ENCODE measurements around the gene EPHA2.

EPHA2 gene

GRCh38 chr1:16092097-16092922 lies 63.6 kb downstream of the EPHA2 start:
- Mint-ChIP-seq H3K9me3 (no peaks in the 10 kb centered on the region), H3K4me3 (no peak overlapping the region), H3K27me3 (ENCODE audit: low read depth) (peaks cover 7% of the 10 kb centered on the region), H3K4me1 (ENCODE audit: low read depth) (no peaks in the 10 kb centered on the region), H3K36me3 (ENCODE audit: low read depth) (no peaks in the 10 kb centered on the region), H3K27ac (no peak overlapping the region)
- DNase-seq (ENCODE audit: low spot score), result no peak

- Mint-ChIP-seq H3K36me3 (ENCODE audit: low read depth) (no peaks in the 10 kb centered on the region), H3K4me1 (ENCODE audit: low read depth) (no peaks in the 10 kb centered on the region), H3K9me3 (no peaks in the 10 kb centered on the region), H3K27me3 (ENCODE audit: low read depth) (peaks cover 7% of the 10 kb centered on the region), H3K27ac (no peak overlapping the region), H3K4me3 (no peak overlapping the region)
- DNase-seq (ENCODE audit: low spot score), result no peak
Observed at GRCh38 chr1:16091296-16091695, 64.6 kb downstream of the EPHA2 start.

- Mint-ChIP-seq H3K4me1 (ENCODE audit: low read depth) (no peaks in the 10 kb centered on the region), H3K9me3 (no peaks in the 10 kb centered on the region), H3K27me3 (ENCODE audit: low read depth) (peaks cover 3% of the 10 kb centered on the region), H3K36me3 (ENCODE audit: low read depth) (no peaks in the 10 kb centered on the region), H3K27ac (no peak overlapping the region), H3K4me3 (no peak overlapping the region)
- DNase-seq (ENCODE audit: low spot score), result no peak
Observed at GRCh38 chr1:16090076-16090826, 65.6 kb downstream of the EPHA2 start.

GRCh38 chr1:16088996-16089395 lies 66.9 kb downstream of the EPHA2 start:
- H3K9me3 Mint-ChIP-seq, result no peaks in the 10 kb centered on the region
- no peak overlapping the region for H3K27ac Mint-ChIP-seq
- H3K4me1 Mint-ChIP-seq (ENCODE audit: low read depth), result no peaks in the 10 kb centered on the region
- H3K36me3 Mint-ChIP-seq (ENCODE audit: low read depth), result no peaks in the 10 kb centered on the region
- no peak for DNase-seq (ENCODE audit: low spot score)
- no peak overlapping the region for H3K4me3 Mint-ChIP-seq
- peaks cover 1% of the 10 kb centered on the region for H3K27me3 Mint-ChIP-seq (ENCODE audit: low read depth)

- Mint-ChIP-seq H3K36me3 (ENCODE audit: low read depth) (no peaks in the 10 kb centered on the region), H3K9me3 (no peaks in the 10 kb centered on the region), H3K4me1 (ENCODE audit: low read depth) (no peaks in the 10 kb centered on the region), H3K27ac (no peak overlapping the region), H3K4me3 (no peak overlapping the region), H3K27me3 (ENCODE audit: low read depth) (no peaks in the 10 kb centered on the region)
- no peak for DNase-seq (ENCODE audit: low spot score)
Observed at GRCh38 chr1:16088351-16088911, 67.4 kb downstream of the EPHA2 start.

GRCh38 chr1:16087733-16088132 lies 68.1 kb downstream of the EPHA2 start:
- no peak for DNase-seq (ENCODE audit: low spot score)
- no peak overlapping the region for H3K27ac Mint-ChIP-seq
- no peak overlapping the region for H3K4me3 Mint-ChIP-seq
- no peaks in the 10 kb centered on the region for H3K27me3 Mint-ChIP-seq (ENCODE audit: low read depth)
- H3K9me3 Mint-ChIP-seq, result no peaks in the 10 kb centered on the region
- no peaks in the 10 kb centered on the region for H3K4me1 Mint-ChIP-seq (ENCODE audit: low read depth)
- H3K36me3 Mint-ChIP-seq (ENCODE audit: low read depth), result no peaks in the 10 kb centered on the region

GRCh38 chr1:16085522-16085921 lies 70.3 kb downstream of the EPHA2 start:
- H3K9me3 Mint-ChIP-seq, result no peaks in the 10 kb centered on the region
- H3K27me3 Mint-ChIP-seq (ENCODE audit: low read depth), result no peaks in the 10 kb centered on the region
- no peak for DNase-seq (ENCODE audit: low spot score)
- H3K4me3 Mint-ChIP-seq, result no peak overlapping the region
- H3K27ac Mint-ChIP-seq, result no peak overlapping the region
- H3K4me1 Mint-ChIP-seq (ENCODE audit: low read depth), result no peaks in the 10 kb centered on the region
- H3K36me3 Mint-ChIP-seq (ENCODE audit: low read depth), result no peaks in the 10 kb centered on the region

- no peak for DNase-seq (ENCODE audit: low spot score)
- peaks cover 6% of the 10 kb centered on the region for H3K4me1 Mint-ChIP-seq (ENCODE audit: low read depth)
- H3K4me3 Mint-ChIP-seq, result no peak overlapping the region
- H3K9me3 Mint-ChIP-seq, result no peaks in the 10 kb centered on the region
- no peak overlapping the region for H3K27ac Mint-ChIP-seq
- no peaks in the 10 kb centered on the region for H3K27me3 Mint-ChIP-seq (ENCODE audit: low read depth)
- no peaks in the 10 kb centered on the region for H3K36me3 Mint-ChIP-seq (ENCODE audit: low read depth)
Observed at GRCh38 chr1:16083486-16083885, 72.4 kb downstream of the EPHA2 start.

GRCh38 chr1:16082283-16083038 lies 73.4 kb downstream of the EPHA2 start:
- Mint-ChIP-seq H3K4me3 (no peak overlapping the region), H3K9me3 (no peaks in the 10 kb centered on the region), H3K4me1 (ENCODE audit: low read depth) (peaks cover 6% of the 10 kb centered on the region), H3K27ac (no peak overlapping the region), H3K27me3 (ENCODE audit: low read depth) (no peaks in the 10 kb centered on the region), H3K36me3 (ENCODE audit: low read depth) (no peaks in the 10 kb centered on the region)
- peak; percentile 42 for DNase-seq (ENCODE audit: low spot score)

- no peak for DNase-seq (ENCODE audit: low spot score)
- Mint-ChIP-seq H3K27ac (no peak overlapping the region), H3K9me3 (no peaks in the 10 kb centered on the region), H3K36me3 (ENCODE audit: low read depth) (no peaks in the 10 kb centered on the region), H3K4me3 (no peak overlapping the region), H3K27me3 (ENCODE audit: low read depth) (no peaks in the 10 kb centered on the region), H3K4me1 (ENCODE audit: low read depth) (peaks cover 6% of the 10 kb centered on the region)
Observed at GRCh38 chr1:16081636-16082035, 74.2 kb downstream of the EPHA2 start.

- Mint-ChIP-seq H3K27ac (no peak overlapping the region), H3K27me3 (ENCODE audit: low read depth) (peaks cover 3% of the 10 kb centered on the region), H3K9me3 (no peaks in the 10 kb centered on the region), H3K4me1 (ENCODE audit: low read depth) (peaks cover 6% of the 10 kb centered on the region), H3K36me3 (ENCODE audit: low read depth) (no peaks in the 10 kb centered on the region), H3K4me3 (no peak overlapping the region)
- DNase-seq (ENCODE audit: low spot score), result no peak
Observed at GRCh38 chr1:16080422-16081150, 75.3 kb downstream of the EPHA2 start.

GRCh38 chr1:16078925-16079656 lies 76.8 kb downstream of the EPHA2 start:
- Mint-ChIP-seq H3K36me3 (ENCODE audit: low read depth) (no peaks in the 10 kb centered on the region), H3K27me3 (ENCODE audit: low read depth) (peaks cover 8% of the 10 kb centered on the region), H3K9me3 (no peaks in the 10 kb centered on the region), H3K4me3 (peak overlapping the region; percentile 57), H3K27ac (peak overlapping the region; percentile 32), H3K4me1 (ENCODE audit: low read depth) (peaks cover 6% of the 10 kb centered on the region)
- peak; percentile 65 for DNase-seq (ENCODE audit: low spot score)
